ENCODE data around the gene NXPH2. TPM values are rescaled to one million over a fixed set of nuclear protein-coding genes. Genes with fewer than 3 reads are reported as not detected.

NXPH2 gene
- total and polyA plus RNA-seq, 9 of the 15 experiments (the other 6 are each of a cell fraction or from before 2014, with no cell fraction given): not detected

DNA sequence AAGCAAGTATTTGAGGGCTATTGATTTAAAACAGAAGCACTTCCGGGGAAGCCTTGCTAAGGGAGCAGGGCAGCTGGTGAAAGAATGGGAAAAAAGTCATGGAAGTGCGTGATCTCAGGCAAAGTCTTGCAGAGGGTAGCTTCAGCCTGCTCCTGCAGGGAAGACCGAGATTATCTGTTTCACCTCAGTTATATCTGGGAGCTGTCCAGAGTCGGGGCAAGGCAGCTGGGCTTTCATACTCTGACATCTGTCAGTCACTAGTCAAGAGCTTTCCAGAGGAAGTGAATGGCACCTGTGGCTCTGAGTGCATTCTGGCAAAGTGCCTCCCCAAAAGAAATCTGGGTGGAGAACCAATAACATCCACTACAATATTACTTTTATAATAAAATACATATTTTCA lies 8.7 kb downstream of the NXPH2 start:
- WGBS (ENCODE audit: insufficient coverage, low coverage, missing lambda C conversion rate): 5% methylated on average over 4 of the region's 4 CpGs
- ATAC-seq (no peak), FAIRE-seq (no peak), DNase-seq (ENCODE audit: extremely low read depth in 1 of 4, low spot score in 3 of 4) (no peak)
- Histone ChIP-seq H3K4me2 (ENCODE audit: insufficient read depth, low read length) (no peak overlapping the region), H3K9ac (ENCODE audit: insufficient read depth in 1 of 2, low read depth in 2 of 2, low read length in 2 of 2) (no peak overlapping the region), H3K4me1 (replicated peaks in 1 of 2; ENCODE audit: control insufficient read depth in 2 of 2, insufficient read depth in 2 of 2, low read length in 2 of 2) (no peaks in the 10 kb centered on the region), H2AFZ (ENCODE audit: low read depth, low read length) (no peak overlapping the region), H3K9me3 (replicated peaks; ENCODE audit: control insufficient read depth, insufficient read depth, low read depth, low read length) (no peaks in the 10 kb centered on the region), H3K36me3 (ENCODE audit: control insufficient read depth, insufficient read depth, low read length) (no peaks in the 10 kb centered on the region), H3K4me3 (no peak overlapping the region), H4K20me1 (replicated peaks; ENCODE audit: control insufficient read depth, insufficient read depth, low read length) (no peaks in the 10 kb centered on the region), H3K79me2 (ENCODE audit: control insufficient read depth, insufficient read depth, low read length) (no peaks in the 10 kb centered on the region), H3K27me3 (ENCODE audit: control insufficient read depth in 2 of 2, insufficient read depth in 2 of 2, low read length in 2 of 2) (no peaks in the 10 kb centered on the region), H3K27ac (ENCODE audit: extremely low read depth, low read depth, low read length) (no peak overlapping the region), H3K9me1 (ENCODE audit: control insufficient read depth, insufficient read depth, low read length) (no peaks in the 10 kb centered on the region)
- POLR2A ChIA-PET: no interaction called here
- intact Hi-C loops (cut with micrococcal nuclease) (no loop called here), in situ Hi-C loops (cut with MboI) (no loop called here)
- CTCF ChIA-PET (ENCODE audit: low intra/inter-chr PET ratio): no interaction called here
- TF ChIP-seq ELF1 (tag; IDR thresholded peaks at IDR 0.05) (no peak), SMARCA5 (IDR thresholded peaks at IDR 0.05) (no peak)
- no TSS peak for BruUV-seq (replicated peaks)

DNA sequence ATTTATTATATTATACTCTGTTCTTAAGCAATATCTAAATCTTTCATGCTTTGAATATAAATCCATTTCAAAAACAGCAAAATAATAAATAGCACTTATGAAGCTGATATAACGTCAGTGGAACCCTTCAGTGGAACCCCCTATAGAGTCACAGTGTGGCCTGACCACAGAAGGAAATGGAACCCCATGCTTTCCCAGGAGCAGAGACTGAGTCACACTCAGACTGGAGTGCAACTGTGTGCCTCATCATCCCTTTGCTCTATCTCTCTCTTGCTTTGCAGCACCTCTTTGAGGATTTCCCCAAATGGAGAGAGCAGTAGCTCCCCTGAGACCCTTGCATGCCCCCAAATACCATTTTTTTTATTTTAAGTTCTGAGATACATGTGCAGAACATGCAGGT lies 13.1 kb downstream of the NXPH2 start:
- Histone ChIP-seq H3K9ac (ENCODE audit: insufficient read depth in 1 of 2, low read depth in 2 of 2, low read length in 2 of 2) (no peak overlapping the region), H3K36me3 (ENCODE audit: control insufficient read depth, insufficient read depth, low read length) (no peaks in the 10 kb centered on the region), H3K9me3 (replicated peaks; ENCODE audit: control insufficient read depth, insufficient read depth, low read depth, low read length) (no peaks in the 10 kb centered on the region), H3K4me3 (no peak overlapping the region), H3K27me3 (ENCODE audit: control insufficient read depth in 2 of 2, insufficient read depth in 2 of 2, low read length in 2 of 2) (no peaks in the 10 kb centered on the region), H4K20me1 (replicated peaks; ENCODE audit: control insufficient read depth, insufficient read depth, low read length) (no peaks in the 10 kb centered on the region), H3K9me1 (ENCODE audit: control insufficient read depth, insufficient read depth, low read length) (no peaks in the 10 kb centered on the region), H2AFZ (ENCODE audit: low read depth, low read length) (no peak overlapping the region), H3K4me1 (replicated peaks in 1 of 2; ENCODE audit: control insufficient read depth in 2 of 2, insufficient read depth in 2 of 2, low read length in 2 of 2) (no peaks in the 10 kb centered on the region), H3K79me2 (ENCODE audit: control insufficient read depth, insufficient read depth, low read length) (no peaks in the 10 kb centered on the region), H3K4me2 (ENCODE audit: insufficient read depth, low read length) (no peak overlapping the region), H3K27ac (ENCODE audit: extremely low read depth, low read depth, low read length) (no peak overlapping the region)
- POLR2A ChIA-PET: no interaction called here
- in situ Hi-C loops (cut with MboI) (no loop called here), intact Hi-C loops (cut with micrococcal nuclease) (no loop called here)
- TF ChIP-seq TCFL5 (CRISPR knock-in tag; conservative IDR thresholded peaks at IDR 0.05): no peak
- no peak for TF ChIP-seq STAT5B (CRISPR knock-in tag; IDR thresholded peaks at IDR 0.05)
- TF ChIP-seq IRF2 (CRISPR knock-in tag; IDR thresholded peaks at IDR 0.05): no peak
- no peak for TF ChIP-seq CBX8 (IDR thresholded peaks at IDR 0.05; ENCODE audit: borderline replicate concordance, extremely low read depth, low read depth, low read length, poor library complexity, severe bottlenecking)
- TF ChIP-seq U2AF1 (optimal IDR thresholded peaks at IDR 0.05; ENCODE audit: low read depth, low read length): no peak
- DNase-seq (ENCODE audit: extremely low read depth in 1 of 4, low spot score in 3 of 4) (no peak), FAIRE-seq (no peak), ATAC-seq (no peak)
- CTCF ChIA-PET (ENCODE audit: low intra/inter-chr PET ratio): no interaction called here
- BruUV-seq (replicated peaks): no TSS peak
- WGBS (ENCODE audit: insufficient coverage, low coverage, missing lambda C conversion rate): 0% methylated on average over 1 of the region's 1 CpG
